ENCODE data around the gene CLSTN2. TPM values are rescaled to one million over a fixed set of nuclear protein-coding genes. Genes with fewer than 3 reads are reported as not detected.

CLSTN2 gene
- total and polyA plus RNA-seq, 2 of the 8 experiments (the other 6 are each of a cell fraction or from before 2014, with no cell fraction given) = 0.39 to 0.52 TPM

- H3K4me1 ChIP-seq (replicated peaks in 1 of 4; ENCODE audit: control insufficient read depth in 3 of 4, insufficient read depth in 4 of 4, low read length in 3 of 4) = no peaks in the 10 kb centered on the region
- H3K79me2 ChIP-seq (ENCODE audit: control insufficient read depth in 1 of 2, insufficient read depth in 2 of 2, low read length in 2 of 2) = no peaks in the 10 kb centered on the region
- CTCF ChIA-PET (ENCODE audit: partially characterized antibody) = interaction anchor here (0.5 to 1.1 kb wide), 2 partner anchors 58 to 1660 kb away, joined by 3 to 4 read pairs; no protein-coding TSS in a partner anchor
- no peak overlapping the region for H3K14ac ChIP-seq (ENCODE audit: insufficient read length)
- H2BK12ac ChIP-seq (ENCODE audit: low read depth, low read length) = no peak overlapping the region
- H4K20me1 ChIP-seq (replicated peaks in 1 of 2; ENCODE audit: control insufficient read depth in 1 of 2, insufficient read depth in 2 of 2, low read length in 2 of 2) = no peaks in the 10 kb centered on the region
- no peak overlapping the region for H2BK20ac ChIP-seq (ENCODE audit: low read length)
- no peak overlapping the region for H4K91ac ChIP-seq (replicated peaks; ENCODE audit: insufficient read length, low read length)
- no peak overlapping the region for H2BK15ac ChIP-seq (ENCODE audit: low read length)
- H2BK5ac ChIP-seq (ENCODE audit: low read depth, low read length) = no peak overlapping the region
- H3K79me1 ChIP-seq (ENCODE audit: low read depth, low read length) = no peaks in the 10 kb centered on the region
- no peak overlapping the region for H3K56ac ChIP-seq (replicated peaks; ENCODE audit: insufficient read length, low read depth, low read length)
- no peak overlapping the region for H3K4me3 ChIP-seq (ENCODE audit: extremely low read depth in 1 of 4, insufficient read depth in 2 of 4, low read depth in 3 of 4, low read length in 4 of 4)
- no peak for FAIRE-seq
- no peak overlapping the region for H2AFZ ChIP-seq (ENCODE audit: low read length)
- H3K9me3 ChIP-seq (ENCODE audit: insufficient read depth in 2 of 2, low read depth in 1 of 2, low read length in 1 of 2) = no peaks in the 10 kb centered on the region
- no peaks in the 10 kb centered on the region for H3K23me2 ChIP-seq (ENCODE audit: low read depth, low read length)
- no peak overlapping the region for H3K23ac ChIP-seq (ENCODE audit: insufficient read length)
- H3K18ac ChIP-seq (ENCODE audit: extremely low read depth, low read length) = no peak overlapping the region
- no peak overlapping the region for H4K8ac ChIP-seq (ENCODE audit: extremely low read depth, insufficient read depth, low read length)
- H3K9ac ChIP-seq (replicated peaks in 1 of 4; ENCODE audit: extremely low read depth in 1 of 4, low read depth in 3 of 4, low read length in 3 of 4) = no peak overlapping the region
- H2AK5ac ChIP-seq (ENCODE audit: low read depth, low read length) = no peak overlapping the region
- H4K5ac ChIP-seq (ENCODE audit: insufficient read length, low read depth, low read length) = no peak overlapping the region
- no peak overlapping the region for H3K4ac ChIP-seq (replicated peaks; ENCODE audit: insufficient read length, low read depth, low read length)
- no peaks in the 10 kb centered on the region for H3K27me3 ChIP-seq (replicated peaks in 1 of 4; ENCODE audit: control insufficient read depth in 3 of 4, extremely low read depth in 1 of 4, insufficient read depth in 3 of 4, low read length in 3 of 4)
- no peak overlapping the region for H3K27ac ChIP-seq (ENCODE audit: low read depth, low read length)
- H3K36me3 ChIP-seq (ENCODE audit: control insufficient read depth in 2 of 4, insufficient read depth in 4 of 4, low read length in 3 of 4) = no peaks in the 10 kb centered on the region
- H2BK120ac ChIP-seq (replicated peaks; ENCODE audit: low read depth, low read length) = no peak overlapping the region
- POLR2A ChIA-PET (ENCODE audit: partially characterized antibody) = interaction anchor here (0.6 kb wide), 1 partner anchor 120 kb away, joined by 4 read pairs; no protein-coding TSS in a partner anchor
- no peak for DNase-seq (ENCODE audit: low read depth in 1 of 2, low spot score in 2 of 2)
- no peak overlapping the region for H3K4me2 ChIP-seq (ENCODE audit: insufficient read depth in 1 of 2, low read depth in 2 of 2, low read length in 2 of 2)
- no peak for TF ChIP-seq HDAC6 (IDR thresholded peaks at IDR 0.05; ENCODE audit: low read depth, low read length)
- no peak for TF ChIP-seq CTBP2 (IDR thresholded peaks at IDR 0.05; ENCODE audit: borderline replicate concordance, insufficient read depth, insufficient read length, low read length)
- no peak for TF ChIP-seq TCF12 (IDR thresholded peaks at IDR 0.05; ENCODE audit: low read depth, low read length)
- no peak for TF ChIP-seq RXRA (IDR thresholded peaks at IDR 0.05; ENCODE audit: insufficient read depth, low read depth, low read length)
- TF ChIP-seq SP2 (IDR thresholded peaks at IDR 0.05; ENCODE audit: low read length) = no peak
- no peak for TF ChIP-seq TAF1 (IDR thresholded peaks at IDR 0.05; ENCODE audit: low read depth, low read length)
- TF ChIP-seq TEAD4 (IDR thresholded peaks at IDR 0.05; ENCODE audit: low read depth, low read length) = no peak
- no peak for TF ChIP-seq SP1 (IDR thresholded peaks at IDR 0.05; ENCODE audit: low read depth, low read length)
- no peak for TF ChIP-seq KDM5A (IDR thresholded peaks at IDR 0.05; ENCODE audit: low read length)
- TF ChIP-seq RAD21 (IDR thresholded peaks at IDR 0.05 in 1 of 2, conservative IDR thresholded peaks at IDR 0.05 in 1 of 2; ENCODE audit: low read depth in 2 of 2, low read length in 2 of 2) = no peak
- TF ChIP-seq SRF (IDR thresholded peaks at IDR 0.05; ENCODE audit: low read depth, low read length) = no peak
- TF ChIP-seq MAFK (IDR thresholded peaks at IDR 0.05; ENCODE audit: low read depth, low read length) = no peak
- TF ChIP-seq POU5F1 (IDR thresholded peaks at IDR 0.05; ENCODE audit: low read depth, low read length) = no peak
- no peak for TF ChIP-seq BRCA1 (IDR thresholded peaks at IDR 0.05; ENCODE audit: low read depth, low read length)
- TF ChIP-seq GTF2F1 (IDR thresholded peaks at IDR 0.05; ENCODE audit: borderline replicate concordance, low read depth, low read length) = no peak
Measured at GRCh38 chr3:140186421-140186920, 251.5 kb downstream of the CLSTN2 start.

Data from H1 (cell line).